Measurements from ENCODE around the gene NXPH1. TPM values are rescaled to one million over a fixed set of nuclear protein-coding genes. Genes with fewer than 3 reads are reported as not detected.

Gene NXPH1
- total RNA-seq, 1 donor from 2014 or later = 0.32 TPM

GRCh38 chr7:8389593-8390261, 43.7 kb upstream of the NXPH1 start:
- no peak for DNase-seq (ENCODE audit: low spot score in 2 of 2)
- Histone ChIP-seq H3K4me3 (no peak overlapping the region), H3K27me3 (no peaks in the 10 kb centered on the region), H3K9me3 (no peaks in the 10 kb centered on the region), H3K36me3 (no peaks in the 10 kb centered on the region), H3K27ac (no peak overlapping the region), H3K4me1 (no peaks in the 10 kb centered on the region)
- intact Hi-C loops (cut with DNase I) = no loop called here
- no peak for TF ChIP-seq CTCF (IDR thresholded peaks at IDR 0.05)

GRCh38 chr7:8390262-8390626, 43.2 kb upstream of the NXPH1 start:
- Histone ChIP-seq H3K4me1 (no peaks in the 10 kb centered on the region), H3K36me3 (no peaks in the 10 kb centered on the region), H3K27ac (no peak overlapping the region), H3K4me3 (no peak overlapping the region), H3K9me3 (no peaks in the 10 kb centered on the region), H3K27me3 (no peaks in the 10 kb centered on the region)
- TF ChIP-seq CTCF (IDR thresholded peaks at IDR 0.05) = no peak
- intact Hi-C loops (cut with DNase I) = no loop called here
- no peak for DNase-seq (ENCODE audit: low spot score in 2 of 2)

GRCh38 chr7:8391353-8392062, 41.9 kb upstream of the NXPH1 start:
- H3K4me3 ChIP-seq = no peak overlapping the region
- intact Hi-C loops (cut with DNase I) = no loop called here
- no peaks in the 10 kb centered on the region for H3K27me3 ChIP-seq
- H3K27ac ChIP-seq = no peak overlapping the region
- no peak for TF ChIP-seq CTCF (IDR thresholded peaks at IDR 0.05)
- no peaks in the 10 kb centered on the region for H3K9me3 ChIP-seq
- DNase-seq (ENCODE audit: low spot score in 2 of 2) = no peak
- no peaks in the 10 kb centered on the region for H3K36me3 ChIP-seq
- H3K4me1 ChIP-seq = no peaks in the 10 kb centered on the region

DNA sequence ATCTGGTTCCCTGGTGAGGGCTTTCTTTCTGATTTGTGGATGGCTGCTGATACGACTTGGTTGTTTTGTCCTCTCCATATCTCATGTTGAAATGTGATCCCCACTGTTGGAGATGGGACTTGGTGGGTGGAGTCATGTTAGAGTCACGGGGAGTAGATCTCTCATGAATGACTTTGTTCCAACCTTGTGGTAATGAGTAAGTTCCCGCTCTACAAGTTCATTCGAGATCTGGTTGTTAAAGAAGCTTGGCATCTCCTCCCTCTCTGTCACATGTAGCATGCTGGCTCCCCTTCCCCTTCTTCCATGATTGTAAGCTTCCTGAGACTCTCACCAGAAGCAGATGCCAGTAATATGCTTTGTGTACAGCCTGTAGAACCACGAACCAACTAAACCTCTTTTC, 37.1 kb upstream of the NXPH1 start:
- no peak overlapping the region for H3K4me3 ChIP-seq
- H3K9me3 ChIP-seq = no peaks in the 10 kb centered on the region
- DNase-seq (ENCODE audit: low spot score in 2 of 2) = no peak
- no peak for TF ChIP-seq CTCF (IDR thresholded peaks at IDR 0.05)
- no peaks in the 10 kb centered on the region for H3K4me1 ChIP-seq
- H3K36me3 ChIP-seq = no peaks in the 10 kb centered on the region
- H3K27me3 ChIP-seq = no peaks in the 10 kb centered on the region
- intact Hi-C loops (cut with DNase I) = no loop called here
- no peak overlapping the region for H3K27ac ChIP-seq

- H3K9me3 ChIP-seq = no peaks in the 10 kb centered on the region
- H3K36me3 ChIP-seq = no peaks in the 10 kb centered on the region
- intact Hi-C loops (cut with DNase I) = no loop called here
- H3K4me1 ChIP-seq = no peaks in the 10 kb centered on the region
- DNase-seq (ENCODE audit: low spot score in 2 of 2) = no peak
- TF ChIP-seq CTCF (IDR thresholded peaks at IDR 0.05) = no peak
- H3K27me3 ChIP-seq = no peaks in the 10 kb centered on the region
- no peak overlapping the region for H3K27ac ChIP-seq
- no peak overlapping the region for H3K4me3 ChIP-seq
Measured at GRCh38 chr7:8408871-8409270, 24.5 kb upstream of the NXPH1 start.

Measured in ascending aorta (tissue), 2 donors.